Liver (tissue), 9 donors: Measurements from ENCODE around the gene MITD1. TPM values are rescaled to one million over a fixed set of nuclear protein-coding genes. Genes with fewer than 3 reads are reported as not detected.

Experiments
- DNase-seq: peaks from one replicate; pipeline ENCODE4 v3.0.0-alpha.2; 2017; ENCODE audit warnings: low spot score
- H3K27ac ChIP-seq, 2 donors: one replicate each; pipeline ENCODE4 v1.7.0; 2013; ENCODE audit warnings: inconsistent platforms in 2 of 2, low read length in 2 of 2, control low read depth in 1 of 2, low read depth in 1 of 2, mild to moderate bottlenecking in 1 of 2
- H3K27me3 ChIP-seq, 4 donors: one replicate each; pipeline versions ENCODE4 v1.6.1 to v1.7.0; 2013; ENCODE audit warnings: low read length in 3 of 4, inconsistent platforms in 1 of 4, mild to moderate bottlenecking in 1 of 4, moderate library complexity in 1 of 4; ENCODE audit not compliant: control insufficient read depth in 4 of 4, insufficient read depth in 4 of 4
- H3K36me3 ChIP-seq, 4 donors: one replicate each; pipeline versions ENCODE4 v1.6.1 to v1.7.0; 2013; ENCODE audit warnings: low read length in 3 of 4, mild to moderate bottlenecking in 3 of 4, low read depth in 1 of 4, moderate library complexity in 1 of 4; ENCODE audit not compliant: control insufficient read depth in 4 of 4, insufficient read depth in 3 of 4
- H3K4me1 ChIP-seq, 4 donors: one replicate each; pipeline versions ENCODE4 v1.6.1 to v1.7.0; 2013; ENCODE audit warnings: low read length in 3 of 4, mild to moderate bottlenecking in 3 of 4, moderate library complexity in 1 of 4; ENCODE audit not compliant: control insufficient read depth in 4 of 4, insufficient read depth in 4 of 4
- H3K4me3 ChIP-seq, 3 donors: one replicate each; pipeline versions ENCODE4 v1.6.1 to v1.7.0; 2013; ENCODE audit warnings: low read length in 3 of 3, control low read depth in 1 of 3, low read depth in 1 of 3, mild to moderate bottlenecking in 1 of 3
- H3K9ac ChIP-seq, 2 donors: one replicate each; pipeline ENCODE4 v1.7.0; 2013; ENCODE audit warnings: low read length in 2 of 2, mild to moderate bottlenecking in 2 of 2, moderate library complexity in 2 of 2, control low read depth in 1 of 2, low read depth in 1 of 2
- H3K9me3 ChIP-seq, 4 donors: one replicate each; pipeline versions ENCODE4 v1.6.1 to v1.7.0; 2013; ENCODE audit warnings: low read length in 3 of 4; ENCODE audit not compliant: control insufficient read depth in 4 of 4
- FOXA1 ChIP-seq: IDR thresholded peaks from 2 replicates; pipeline ENCODE4 v1.6.1; 2016; ENCODE audit warnings: antibody characterized with exemption
- GABPA ChIP-seq, 2 donors: IDR thresholded peaks in 1 of 2; conservative IDR thresholded peaks in 1 of 2; 2 replicates each; pipeline ENCODE4 v1.6.1; 2016; ENCODE audit warnings: antibody characterized with exemption in 2 of 2, mild to moderate bottlenecking in 1 of 2, moderate library complexity in 1 of 2
- HNF4A ChIP-seq, 2 donors: conservative IDR thresholded peaks; 2 replicates each; pipeline ENCODE4 v1.6.1; 2016; ENCODE audit warnings: antibody characterized with exemption in 2 of 2, mild to moderate bottlenecking in 2 of 2
- HNF4G ChIP-seq: IDR thresholded peaks from 2 replicates; pipeline ENCODE4 v1.6.1; 2016; ENCODE audit warnings: antibody characterized with exemption
- RAD21 ChIP-seq, 2 donors: IDR thresholded peaks; 2 replicates each; pipeline ENCODE4 v1.6.1; 2016; ENCODE audit warnings: antibody characterized with exemption in 2 of 2, mild to moderate bottlenecking in 2 of 2
- TAF1 ChIP-seq: conservative IDR thresholded peaks from 2 replicates; pipeline ENCODE4 v1.6.1; 2016; ENCODE audit warnings: antibody characterized with exemption, mild to moderate bottlenecking
- YY1 ChIP-seq: IDR thresholded peaks from 2 replicates; pipeline ENCODE4 v1.6.1; 2016; ENCODE audit warnings: antibody characterized with exemption, mild to moderate bottlenecking
- ZBTB33 ChIP-seq: IDR thresholded peaks from 2 replicates; pipeline ENCODE4 v1.6.1; 2016; ENCODE audit warnings: antibody characterized with exemption
- WGBS: extraction: QIAGEN DNeasy Blood & Tissue Kit; methylation state at CpG from one replicate; pipeline ENCODE4 v1.1.7; 2013; 5-methylcytosine and 5-hydroxymethylcytosine counted together
- polyA plus RNA-seq, 2 donors: library from polyadenylated mRNA; stranded (reverse) in 1 of 2; unstranded in 1 of 2; fragments of 200-250 nt in 1 of 2; fragments of >200 nt in 1 of 2; fragmentation: Nextera tagmentation in 1 of 2; extraction: Ambion mirVana in 1 of 2; gene quantifications; one replicate each; pipeline versions ENCODE4 v1.2.1 to v1.2.3, GENCODE V29; 2013 to 2015
- total RNA-seq, 2 donors: library from RNA; depleted of rRNA; stranded (reverse); fragments of >200 nt; gene quantifications; one replicate each; pipeline ENCODE4 v1.2.3, GENCODE V29; 2014
- TF ChIP-seq, protein P1 (sequence below): IDR thresholded peaks from 2 replicates; pipeline ENCODE4 v1.6.1; 2016; ENCODE audit warnings: antibody characterized with exemption
- donor health status: healthy.
- donor health status: healthy.
- donor health status: healthy.
- donor health status: healthy.
- donor health status: healthy.

MITD1 gene
- total and polyA plus RNA-seq, 4 donors: 7.8 to 17.5 (median 13.0) TPM

DNA sequence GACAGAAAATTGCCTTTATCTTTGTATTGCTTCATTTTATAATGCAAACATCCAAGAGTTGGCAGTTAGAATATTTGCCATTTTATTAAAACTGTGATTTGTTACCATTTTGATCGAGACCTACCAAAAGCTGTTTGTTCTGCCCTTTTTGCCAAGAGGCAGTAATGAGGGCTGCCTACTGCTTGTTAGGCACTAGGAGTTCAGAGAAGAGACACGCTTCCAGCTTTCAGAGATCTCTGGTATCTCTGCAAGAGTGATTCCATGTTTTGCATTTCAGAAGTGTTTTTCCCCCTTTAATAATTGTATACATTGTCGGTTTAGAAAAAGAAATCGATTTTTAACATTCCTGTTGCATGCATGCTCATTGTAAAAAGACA is 754 bp upstream of the MITD1 start:
- H3K27me3 ChIP-seq: no peaks in the 10 kb centered on the region
- H3K9me3 ChIP-seq: no peaks in the 10 kb centered on the region
- peak overlapping the region; percentile 75 to 82 (median 82) for H3K4me3 ChIP-seq
- peaks cover 0 to 2% (median 0%) of the 10 kb centered on the region in 4 donors for H3K36me3 ChIP-seq
- peak overlapping the region; percentile 62 to 82 for H3K27ac ChIP-seq
- WGBS: 3% methylated on average over 4 of the region's 4 CpGs
- no peak for TF ChIP-seq HNF4G
- DNase-seq: no peak
- H3K9ac ChIP-seq: peak overlapping the region; percentile 42 to 86
- peaks cover 6 to 30% (median 16%) of the 10 kb centered on the region in 4 donors for H3K4me1 ChIP-seq

GRCh38 chr2:99171377-99172140 is 9.3 kb downstream of the MITD1 start:
- Histone ChIP-seq H3K9me3 (no peaks in the 10 kb centered on the region), H3K36me3 (peaks cover 5 to 27% (median 20%) of the 10 kb centered on the region in 4 donors), H3K27me3 (no peaks in the 10 kb centered on the region), H3K4me3 (no peak overlapping the region), H3K9ac (no peak overlapping the region), H3K27ac (no peak overlapping the region), H3K4me1 (no peaks in the 10 kb centered on the region)
- TF ChIP-seq HNF4A (conservative IDR thresholded peaks at IDR 0.05) (no peak), TAF1 (no peak)
- TF ChIP-seq, protein P1, sequence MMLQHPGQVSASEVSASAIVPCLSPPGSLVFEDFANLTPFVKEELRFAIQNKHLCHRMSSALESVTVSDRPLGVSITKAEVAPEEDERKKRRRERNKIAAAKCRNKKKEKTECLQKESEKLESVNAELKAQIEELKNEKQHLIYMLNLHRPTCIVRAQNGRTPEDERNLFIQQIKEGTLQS: no peak
- no peak for DNase-seq
- WGBS: 98% methylated on average over 8 of the region's 8 CpGs

DNA sequence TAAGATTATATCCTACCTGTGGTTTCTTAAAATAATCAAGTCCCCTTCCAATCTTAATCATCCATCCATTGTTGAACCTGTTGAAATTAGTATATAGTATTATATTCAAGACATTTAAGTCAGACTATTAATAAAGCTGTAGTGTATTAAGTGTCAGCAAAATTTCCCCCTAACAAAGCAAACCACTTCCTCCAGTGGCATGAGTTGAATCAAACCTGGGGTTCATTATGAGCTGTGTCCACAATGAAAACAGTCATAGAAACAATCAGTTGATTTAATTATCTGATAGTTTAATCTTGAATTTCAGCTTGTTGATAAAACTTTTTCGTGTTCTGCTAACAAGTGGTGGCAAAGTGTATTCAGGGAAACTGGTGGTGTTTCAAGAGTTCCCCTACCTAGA is 11.3 kb downstream of the MITD1 start:
- H3K4me1 ChIP-seq: no peaks in the 10 kb centered on the region
- no peaks in the 10 kb centered on the region for H3K27me3 ChIP-seq
- WGBS: 75% methylated on average over 1 of the region's 1 CpG
- peaks cover 5 to 27% (median 20%) of the 10 kb centered on the region in 4 donors for H3K36me3 ChIP-seq
- TF ChIP-seq TAF1: no peak
- TF ChIP-seq ZBTB33: no peak
- no peak for TF ChIP-seq FOXA1
- no peak for TF ChIP-seq RAD21 (IDR thresholded peaks at IDR 0.05)
- TF ChIP-seq YY1: no peak
- no peak for TF ChIP-seq HNF4A (conservative IDR thresholded peaks at IDR 0.05)
- H3K4me3 ChIP-seq: no peak overlapping the region
- no peak overlapping the region for H3K27ac ChIP-seq
- no peaks in the 10 kb centered on the region for H3K9me3 ChIP-seq
- no peak for DNase-seq
- H3K9ac ChIP-seq: no peak overlapping the region

GRCh38 chr2:99166218-99166617 is 14.6 kb downstream of the MITD1 start:
- no peak for DNase-seq
- no peak overlapping the region for H3K9ac ChIP-seq
- H3K4me3 ChIP-seq: no peak overlapping the region
- H3K27me3 ChIP-seq: no peaks in the 10 kb centered on the region
- WGBS: 66% methylated on average over 5 of the region's 5 CpGs
- H3K4me1 ChIP-seq: no peaks in the 10 kb centered on the region
- peaks cover 3 to 31% (median 20%) of the 10 kb centered on the region in 4 donors for H3K36me3 ChIP-seq
- H3K9me3 ChIP-seq: no peaks in the 10 kb centered on the region
- H3K27ac ChIP-seq: no peak overlapping the region
- TF ChIP-seq HNF4G (no peak), ZBTB33 (no peak), GABPA (IDR thresholded peaks at IDR 0.05 in 1 of 2, conservative IDR thresholded peaks at IDR 0.05 in 1 of 2) (no peak)
